IPS-NIHi7 (cell line): ENCODE data around the gene HNRNPK.

Source experiments
- DNase-seq: peaks from one replicate; pipeline ENCODE4 v3.0.0; 2012; ENCODE audit warnings: mixed read lengths; ENCODE audit errors: extremely low spot score

Gene HNRNPK

GRCh38 chr9:83933790-83934189 lies 46.2 kb downstream of the HNRNPK start:
- DNase-seq: no peak

GRCh38 chr9:83932851-83933250 lies 47.2 kb downstream of the HNRNPK start:
- no peak for DNase-seq

GRCh38 chr9:83932011-83932410 lies 48.0 kb downstream of the HNRNPK start:
- no peak for DNase-seq

- DNase-seq: no peak
Observed at GRCh38 chr9:83930881-83931280, 49.1 kb downstream of the HNRNPK start.

GRCh38 chr9:83927591-83927990 lies 52.4 kb downstream of the HNRNPK start:
- no peak for DNase-seq

- peak; percentile 96 for DNase-seq
Observed at GRCh38 chr9:83920927-83921707, 58.9 kb downstream of the HNRNPK start, which contains the start of gene KIF27. KIF27 (minus strand) TSS chr9:83921432; CDS start chr9:83915591, 5,841 bp downstream.

- DNase-seq: peak; percentile 53
Observed at GRCh38 chr9:83920469-83920926, 59.5 kb downstream of the HNRNPK start.

GRCh38 chr9:83919111-83919510 lies 60.9 kb downstream of the HNRNPK start:
- DNase-seq: no peak
